Ovary (tissue), 9 donors: ENCODE measurements around the gene ZNF566. TPM values are rescaled to one million over a fixed set of nuclear protein-coding genes. Genes with fewer than 3 reads are reported as not detected.
"Not testable (repeated sequence)": the region's sequence is repeated elsewhere in the genome, so short reads cannot be mapped to it uniquely, and the experiment has no call there.

Experiments
- DNase-seq, 5 donors: peaks; one replicate each; pipeline ENCODE4 v3.0.0-alpha.2; 2019 to 2020
- H3K27ac ChIP-seq, 2 donors: fragments of 200-600 bp; one replicate each; pipeline versions ENCODE4 v1.5.1 to v1.8.0; 2019 to 2022
- H3K27me3 ChIP-seq: fragments of 200-600 bp; one replicate; pipeline ENCODE4 v1.8.0; 2022
- H3K36me3 ChIP-seq: fragments of 200-600 bp; sonication (generic); one replicate; pipeline ENCODE4 v1.5.1; 2019
- H3K4me1 ChIP-seq: one replicate; pipeline ENCODE4 v1.8.1; 2013; ENCODE audit warnings: mild to moderate bottlenecking, moderate library complexity; ENCODE audit not compliant: insufficient read depth
- H3K4me3 ChIP-seq: fragments of 200-600 bp; sonication (generic); one replicate; pipeline ENCODE4 v1.5.1; 2017
- H3K9me3 ChIP-seq, 2 donors: fragments of 200-600 bp in 1 of 2; sonication (generic) in 1 of 2; one replicate each; pipeline versions ENCODE4 v1.5.1 to v1.8.1; 2013 to 2019; ENCODE audit warnings: mild to moderate bottlenecking in 1 of 2, moderate library complexity in 1 of 2
- CTCF ChIP-seq, 3 donors: fragments of 450-650 bp in 2 of 3; fragments of 200-600 bp in 1 of 3; IDR thresholded peaks; one replicate each; pipeline versions ENCODE4 v1.5.1 to v1.8.0; 2016 to 2022; ENCODE audit warnings: antibody characterized with exemption in 3 of 3, mild to moderate bottlenecking in 1 of 3
- EP300 ChIP-seq: sonication (generic); formaldehyde crosslinking; IDR thresholded peaks from one replicate; pipeline ENCODE4 v1.6.1; 2017; ENCODE audit warnings: antibody characterized with exemption
- POLR2A ChIP-seq: fragments of 450-650 bp; IDR thresholded peaks from one replicate; pipeline ENCODE4 v1.6.1; 2017; ENCODE audit warnings: antibody characterized with exemption, mild to moderate bottlenecking, moderate library complexity
- WGBS, 3 donors: extraction: QIAGEN DNeasy Blood & Tissue Kit in 1 of 3; methylation state at CpG; one replicate each; pipeline versions ENCODE4 v1.1.5 to v1.1.7; 2013 to 2017; 5-methylcytosine and 5-hydroxymethylcytosine counted together
- intact Hi-C, 4 donors: fragments of 100-400 bp; cut with DNase I; formaldehyde crosslinking; loops; one replicate each; pipeline versions ENCODE4 v1.11.0 to v1.15.1; 2022 to 2023
- polyA plus RNA-seq, 2 donors: library from polyadenylated mRNA; stranded (reverse); fragments of 200-250 nt in 1 of 2; fragments of 350-450 nt in 1 of 2; fragmentation: Illumina TruSeq in 1 of 2; extraction: RNeasy Lipid Tissue Mini Kit (QIAGEN cat#74804) in 1 of 2; gene quantifications; one replicate each; pipeline ENCODE4 v1.2.3, GENCODE V29; 2013 to 2014
- total RNA-seq, 7 donors: library from RNA; depleted of rRNA in 2 of 7; stranded (reverse); fragments of >200 nt in 2 of 7; fragmentation: NEBNext Ultra II Directional in 3 of 7; extraction: Animal tissue kit (Norgen Biotek cat#: 25700) in 3 of 7; gene quantifications; one replicate each; pipeline versions ENCODE4 v1.1.0 to v1.2.4, GENCODE V29; 2016 to 2023
- donor health status: DM: no; HTN: no; CAD: no; lungs with moderate emphysema.
- donor health status: DM: no; HTN: no; CAD: no.
- donor health status: Bipolar disorder and iron deficiency.
- donor health status: DM: yes; HTN: yes; CAD: no.
- donor health status: DM: no; HTN: no; CAD: no.
- donor health status: DM: yes; HTN: yes; CAD: no.

The ZNF566 gene
- total and polyA plus RNA-seq, 9 donors: 6.1 to 22.0 (median 15.7) TPM

GRCh38 chr19:36508325-36508724, 19.0 kb upstream of the ZNF566 start:
- Histone ChIP-seq H3K36me3 (no peaks in the 10 kb centered on the region), H3K4me3 (no peak overlapping the region), H3K27me3 (no peaks in the 10 kb centered on the region), H3K27ac (no peak overlapping the region), H3K9me3 (peaks cover 9 to 22% of the 10 kb centered on the region in 2 donors), H3K4me1 (no peaks in the 10 kb centered on the region)
- intact Hi-C loops: no loop called here
- TF ChIP-seq CTCF (IDR thresholded peaks at IDR 0.05) (no peak), POLR2A (no peak), EP300 (no peak)
- no peak for DNase-seq
- WGBS, 3 donors: 85 to 93% (median 86%) methylated on average over 3 of the region's 3 CpGs

DNA sequence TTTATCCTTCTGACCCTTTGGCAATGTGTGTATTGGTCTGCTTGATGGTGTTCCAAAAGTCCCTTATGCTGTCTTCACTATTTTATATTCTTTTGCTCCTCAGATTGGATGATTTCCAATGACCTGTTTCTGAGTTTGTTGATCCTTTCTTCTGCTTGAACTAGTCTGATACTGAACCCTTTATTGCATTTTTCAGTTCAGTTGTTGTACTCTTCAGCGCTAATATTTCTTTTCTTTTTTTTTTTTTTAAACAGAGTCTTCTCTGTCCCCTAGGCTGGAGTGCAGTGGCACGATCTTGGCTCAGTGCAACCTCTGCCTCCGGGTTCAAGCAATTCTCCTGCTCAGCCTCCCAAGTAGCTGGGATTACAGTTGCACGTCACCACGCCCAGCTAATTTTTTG, 12.6 kb upstream of the ZNF566 start:
- Histone ChIP-seq H3K27me3 (no peaks in the 10 kb centered on the region), H3K4me3 (no peak overlapping the region), H3K4me1 (no peaks in the 10 kb centered on the region), H3K9me3 (peaks cover 0 to 6% of the 10 kb centered on the region in 2 donors), H3K27ac (no peak overlapping the region), H3K36me3 (no peaks in the 10 kb centered on the region)
- 92 to 94% (median 93%) methylated on average over 5 of the region's 5 CpGs for WGBS, 3 donors
- TF ChIP-seq POLR2A (no peak), EP300 (no peak), CTCF (IDR thresholded peaks at IDR 0.05) (no peak)
- intact Hi-C loops: no loop called here
- DNase-seq: no peak

DNA sequence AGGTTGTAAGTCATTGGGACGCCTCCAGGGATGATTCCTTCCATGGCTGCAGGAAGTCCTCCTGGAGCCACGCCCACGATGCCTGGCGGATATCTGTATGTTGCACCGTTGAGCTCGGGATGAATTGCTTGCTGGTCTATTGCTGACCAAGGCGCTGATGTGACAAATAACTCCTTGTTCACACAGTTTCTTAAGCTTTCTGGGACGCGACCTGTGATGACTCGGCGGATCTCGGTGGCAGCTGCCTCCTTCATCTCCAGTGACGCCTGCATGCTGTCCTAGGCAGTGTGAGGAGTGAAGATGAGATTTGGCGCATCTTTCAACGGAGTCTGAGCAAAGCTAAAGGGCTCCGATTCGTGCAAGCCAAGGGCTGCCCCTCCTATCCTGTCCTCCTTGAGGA, 7.6 kb upstream of the ZNF566 start:
- 88 to 94% (median 91%) methylated on average over 17 of the region's 17 CpGs for WGBS, 3 donors
- no peaks in the 10 kb centered on the region for H3K27me3 ChIP-seq

DNA sequence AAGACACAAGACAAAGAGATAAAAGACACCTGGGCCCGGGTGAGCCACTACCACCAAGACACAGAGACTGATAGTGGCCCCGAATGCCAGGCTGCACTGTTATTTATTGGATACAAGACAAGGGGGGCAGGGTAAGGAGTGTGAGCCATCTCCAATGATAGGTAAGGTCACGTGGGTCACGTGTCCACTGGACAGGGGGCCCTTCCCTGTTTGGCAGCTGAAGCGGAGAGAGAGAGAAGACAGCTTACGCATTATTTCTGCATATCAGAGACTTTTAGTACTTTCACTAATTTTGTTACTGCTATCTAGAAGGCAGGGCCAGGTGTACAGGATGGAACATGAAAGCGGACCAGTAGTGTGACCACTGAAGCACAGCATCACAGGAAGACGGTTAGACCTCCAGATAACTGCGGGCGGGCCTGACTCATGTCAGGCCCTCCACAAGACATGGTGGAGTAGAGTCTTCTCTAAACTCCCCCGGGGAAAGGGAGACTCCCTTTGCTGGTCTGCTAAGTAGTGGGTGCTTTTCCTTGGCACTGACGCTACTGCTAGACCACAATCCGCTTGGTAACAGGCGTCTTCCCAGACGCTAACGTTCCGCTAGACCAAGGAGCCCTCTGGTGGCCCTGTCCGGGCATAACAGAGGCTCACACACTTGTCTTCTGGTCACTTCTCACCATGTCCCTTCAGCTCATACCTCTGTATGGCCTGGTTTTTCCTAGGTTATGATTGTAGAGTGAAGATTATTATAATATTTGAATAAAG, 3.5 kb upstream of the ZNF566 start:
- H3K27ac ChIP-seq, H3K36me3 ChIP-seq, H3K4me1 ChIP-seq, intact Hi-C loops, H3K4me3 ChIP-seq, H3K9me3 ChIP-seq, H3K27me3 ChIP-seq: not testable (repeated sequence)
- WGBS, 3 donors: 60 to 67% (median 64%) methylated on average over 18 of the region's 18 CpGs
- DNase-seq: peak in 2 of 5 donors; percentile 27 to 45

More for the DNA sequence above, 7.6 kb upstream of the ZNF566 start:
- TF ChIP-seq CTCF (IDR thresholded peaks at IDR 0.05): no peak
- no peak for TF ChIP-seq POLR2A
- TF ChIP-seq EP300: no peak
- H3K27ac ChIP-seq: no peak overlapping the region
- intact Hi-C loops: no loop called here
- no peak overlapping the region for H3K4me3 ChIP-seq
- H3K36me3 ChIP-seq: no peaks in the 10 kb centered on the region
- no peak for DNase-seq
- H3K9me3 ChIP-seq: no peaks in the 10 kb centered on the region
- H3K4me1 ChIP-seq: no peaks in the 10 kb centered on the region

- H3K4me3 ChIP-seq, H3K27ac ChIP-seq, H3K27me3 ChIP-seq, H3K36me3 ChIP-seq, H3K4me1 ChIP-seq, intact Hi-C loops, H3K9me3 ChIP-seq: not testable (repeated sequence)
- DNase-seq: peak in 1 of 5 donors; percentile 26
- WGBS, 3 donors: 93 to 99% (median 96%) methylated on average over 19 to 29 of the region's 29 CpGs
These were observed 1.5 kb upstream of the ZNF566 start for GRCh38 chr19:36490846-36491245.
